Hepatocyte (in vitro differentiated cells): ENCODE measurements around the gene TCTN1.

Source experiments
- CTCF ChIP-seq: fragments of 200-600 bp; sonication (generic); IDR thresholded peaks from 2 replicates; pipeline ENCODE4 v1.5.1; 2016; ENCODE audit warnings: antibody characterized with exemption, mild to moderate bottlenecking; ENCODE audit not compliant: poor library complexity
- EZH2 ChIP-seq: fragments of 200-600 bp; sonication (generic); IDR thresholded peaks from 2 replicates; pipeline ENCODE4 v1.6.1; 2016; ENCODE audit warnings: antibody characterized with exemption, mild to moderate bottlenecking, borderline replicate concordance

- TF ChIP-seq CTCF (no peak), EZH2 (no peak)
Observed at GRCh38 chr12:110677206-110677911, 63.4 kb downstream of the TCTN1 start.
